MM.1S (cell line): Measurements from ENCODE around the gene BRME1.

ENCODE experiments used
- CTCF ChIP-seq: fragments of 300-600 bp; sonication (generic); IDR thresholded peaks from 2 replicates; pipeline ENCODE4 v1.5.1; 2016; ENCODE audit warnings: antibody characterized with exemption, low read length, mixed read lengths
- EZH2 ChIP-seq: fragments of 300-600 bp; sonication (generic); optimal IDR thresholded peaks from 2 replicates; pipeline ENCODE3; 2017; ENCODE audit warnings: low read depth, mild to moderate bottlenecking, antibody characterized with exemption, low read length, mixed read lengths
- EZH2phosphoT487 ChIP-seq: fragments of 300-600 bp; sonication (generic); IDR thresholded peaks from 2 replicates; pipeline ENCODE4 v1.6.1; 2018; ENCODE audit warnings: antibody characterized with exemption, low read length

- no peak for TF ChIP-seq CTCF
- TF ChIP-seq EZH2 = no peak
- no peak for TF ChIP-seq EZH2phosphoT487
Measured at GRCh38 chr19:13932149-13932637, 26.3 kb upstream of the BRME1 start.
